22Rv1 (cell line): Measurements from ENCODE around the gene NPEPL1.

Source experiments
- ZFX ChIP-seq: fragments of 450-650 bp; IDR thresholded peaks from 2 replicates; pipeline ENCODE4 v1.6.1; 2017; ENCODE audit warnings: antibody characterized with exemption, borderline replicate concordance
- TF ChIP-seq, protein P1 (sequence below): fragments of 450-650 bp; IDR thresholded peaks from 2 replicates; pipeline ENCODE4 v1.5.1; 2017; ENCODE audit warnings: mild to moderate bottlenecking

DNA sequence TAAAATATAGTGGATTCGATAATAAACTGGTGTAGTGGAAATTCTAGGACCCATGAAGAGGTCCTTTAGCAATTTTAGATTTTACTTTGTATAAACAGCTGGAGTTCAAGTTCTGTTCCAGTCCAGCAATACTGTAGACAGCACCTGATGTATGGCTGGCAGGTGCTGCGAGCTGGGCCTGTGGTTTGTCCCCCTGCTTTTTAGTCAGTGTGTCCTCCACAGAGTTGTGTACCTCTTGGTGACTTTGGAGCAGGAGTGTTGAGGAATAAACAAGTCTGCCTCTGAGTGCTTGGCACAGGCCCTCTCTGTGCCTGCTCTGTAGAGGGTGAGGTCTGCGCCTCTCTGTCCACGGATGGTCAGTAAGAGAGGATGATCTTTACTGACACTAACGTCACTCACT is 27.7 kb upstream of the NPEPL1 start:
- TF ChIP-seq, protein P1, sequence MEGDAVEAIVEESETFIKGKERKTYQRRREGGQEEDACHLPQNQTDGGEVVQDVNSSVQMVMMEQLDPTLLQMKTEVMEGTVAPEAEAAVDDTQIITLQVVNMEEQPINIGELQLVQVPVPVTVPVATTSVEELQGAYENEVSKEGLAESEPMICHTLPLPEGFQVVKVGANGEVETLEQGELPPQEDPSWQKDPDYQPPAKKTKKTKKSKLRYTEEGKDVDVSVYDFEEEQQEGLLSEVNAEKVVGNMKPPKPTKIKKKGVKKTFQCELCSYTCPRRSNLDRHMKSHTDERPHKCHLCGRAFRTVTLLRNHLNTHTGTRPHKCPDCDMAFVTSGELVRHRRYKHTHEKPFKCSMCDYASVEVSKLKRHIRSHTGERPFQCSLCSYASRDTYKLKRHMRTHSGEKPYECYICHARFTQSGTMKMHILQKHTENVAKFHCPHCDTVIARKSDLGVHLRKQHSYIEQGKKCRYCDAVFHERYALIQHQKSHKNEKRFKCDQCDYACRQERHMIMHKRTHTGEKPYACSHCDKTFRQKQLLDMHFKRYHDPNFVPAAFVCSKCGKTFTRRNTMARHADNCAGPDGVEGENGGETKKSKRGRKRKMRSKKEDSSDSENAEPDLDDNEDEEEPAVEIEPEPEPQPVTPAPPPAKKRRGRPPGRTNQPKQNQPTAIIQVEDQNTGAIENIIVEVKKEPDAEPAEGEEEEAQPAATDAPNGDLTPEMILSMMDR, result no peak
- no peak for TF ChIP-seq ZFX
